NCI-H69 (cell line): ENCODE measurements around the gene PDK1.
"Not testable (repeated sequence)": the region's sequence is repeated elsewhere in the genome, so short reads cannot be mapped to it uniquely, and the experiment has no call there.

ENCODE experiments used
- DNase-seq: peaks from one replicate; lab custom pipeline; 2025; lab: John Stamatoyannopoulos, UW

Gene PDK1

DNA sequence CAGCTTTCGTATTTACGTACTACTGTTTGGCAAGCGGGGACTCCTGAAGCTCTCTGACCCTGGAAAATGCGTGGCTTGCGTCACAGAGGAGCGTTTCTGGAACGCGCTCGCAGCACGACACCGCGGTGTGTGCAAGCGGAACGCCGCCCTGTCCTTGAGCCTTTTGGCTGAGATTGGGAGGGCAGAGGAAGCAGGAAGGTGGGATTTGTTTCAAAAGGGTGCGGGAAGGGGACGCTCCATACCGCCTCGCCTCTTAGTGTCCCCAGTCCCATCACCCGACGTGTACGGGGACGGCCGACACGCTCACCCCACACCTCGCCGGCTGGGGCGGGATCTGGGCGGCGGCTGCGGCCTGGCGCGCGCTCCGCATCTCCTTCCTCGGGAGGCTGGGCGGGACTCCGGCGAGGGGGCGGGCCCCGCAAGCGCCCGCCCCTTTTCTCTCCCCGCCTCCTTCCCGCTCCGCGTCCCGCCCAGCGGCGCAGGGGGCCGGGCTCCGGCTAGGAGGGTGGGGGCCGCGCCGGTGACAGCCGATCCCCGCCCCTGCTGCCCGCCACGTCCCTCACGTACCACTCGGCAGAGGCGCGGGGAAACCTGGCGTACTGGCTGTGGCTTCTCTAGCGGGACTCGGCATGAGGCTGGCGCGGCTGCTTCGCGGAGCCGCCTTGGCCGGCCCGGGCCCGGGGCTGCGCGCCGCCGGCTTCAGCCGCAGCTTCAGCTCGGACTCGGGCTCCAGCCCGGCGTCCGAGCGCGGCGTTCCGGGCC, at the start of gene PDK1:
Gene PDK1, plus strand, starts transcription at position 569 of the 762 bp plus-strand sequence. Its CDS starts 61 bp downstream, at position 630.
- DNase-seq, result peak; percentile 91

- no peak for DNase-seq
Measured at GRCh38 chr2:172507199-172507598, 48.7 kb upstream of the PDK1 start.

- no peak for DNase-seq
Measured at GRCh38 chr2:172510088-172510487, 45.8 kb upstream of the PDK1 start.

GRCh38 chr2:172510548-172510947, 45.3 kb upstream of the PDK1 start:
- no peak for DNase-seq

DNA sequence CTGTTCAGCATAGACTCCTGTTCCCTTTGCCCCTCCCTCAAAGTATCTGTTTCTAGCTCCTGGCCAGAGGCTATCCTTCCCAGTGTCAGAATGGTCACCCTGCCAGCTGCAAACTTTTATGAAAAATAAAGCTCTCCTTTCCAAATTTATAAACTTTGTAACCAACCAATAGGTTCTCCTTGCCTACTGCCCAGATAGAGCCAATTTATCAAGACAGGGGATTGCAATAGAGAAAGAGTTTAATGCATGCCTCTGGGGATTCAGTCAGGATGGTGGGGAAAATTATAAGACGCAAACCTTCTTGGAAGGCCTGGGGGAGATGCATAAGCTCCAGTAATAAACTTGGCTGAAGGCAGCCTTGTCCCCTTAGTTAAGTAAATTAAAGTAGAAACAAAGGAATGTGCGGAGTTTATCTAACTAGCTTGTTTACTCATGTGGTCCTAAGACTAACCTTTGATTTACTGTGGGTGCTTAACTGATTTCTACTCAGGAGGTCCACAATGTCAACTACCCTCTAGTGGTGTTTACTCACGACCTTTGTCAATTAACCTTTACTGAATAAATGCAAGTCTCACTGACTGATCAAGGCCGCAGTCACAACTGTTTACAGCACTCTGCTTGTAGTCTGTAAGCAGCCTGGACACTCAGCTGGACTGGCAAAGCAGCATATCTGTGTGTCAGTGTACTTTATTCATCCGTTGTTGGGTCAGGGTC, 42.9 kb upstream of the PDK1 start:
- no peak for DNase-seq

DNA sequence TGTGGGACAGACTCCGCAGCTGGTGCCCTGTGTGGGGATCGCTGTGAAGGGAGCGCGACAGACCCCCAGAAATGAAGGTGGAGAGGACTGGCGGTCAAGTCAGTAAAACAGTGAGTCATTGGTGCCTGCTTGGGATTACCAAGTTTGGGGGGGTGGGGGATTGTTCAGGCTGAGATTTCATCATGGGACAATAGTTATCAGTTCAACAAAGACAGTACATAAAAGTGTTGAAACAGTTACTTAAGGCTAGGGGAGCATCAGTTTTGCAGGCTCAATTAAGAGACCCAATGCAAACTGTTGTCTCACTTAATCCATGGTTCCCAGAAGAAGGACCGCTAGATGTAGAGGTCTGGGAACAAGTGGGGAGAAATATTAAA, 42.4 kb upstream of the PDK1 start:
- no peak for DNase-seq

DNA sequence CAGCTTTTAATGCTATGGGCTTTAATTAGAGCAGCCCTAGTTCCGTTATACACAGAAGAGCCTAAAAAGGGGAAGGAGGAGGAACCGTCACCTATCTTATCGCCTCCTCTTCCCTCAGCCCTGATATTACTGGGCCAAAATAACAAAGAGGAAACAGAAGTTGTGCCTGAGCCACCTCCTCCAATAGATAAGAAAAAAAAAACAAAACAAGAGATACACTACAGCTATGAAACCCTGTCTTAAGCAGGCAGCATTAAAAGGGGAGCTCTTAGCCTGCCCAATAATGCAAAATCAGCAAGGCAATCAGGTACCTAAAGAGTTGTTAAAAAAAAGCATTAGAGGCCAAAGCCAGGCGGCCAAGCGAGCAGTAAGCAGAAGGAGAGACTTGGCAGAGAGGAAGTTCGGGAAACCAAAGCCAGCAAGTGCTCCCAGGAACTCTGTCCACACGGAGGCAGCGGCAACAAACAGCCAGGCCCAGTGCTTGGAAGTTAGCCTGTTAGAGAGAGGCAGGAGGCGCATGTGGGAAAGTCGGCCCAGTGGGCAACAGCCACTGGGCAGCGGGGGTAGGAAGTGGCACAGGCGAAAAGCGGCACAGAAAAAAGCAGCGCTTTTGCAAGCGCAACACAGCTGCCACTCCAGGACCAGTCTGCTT, 41.8 kb upstream of the PDK1 start:
- DNase-seq, result no peak

DNA sequence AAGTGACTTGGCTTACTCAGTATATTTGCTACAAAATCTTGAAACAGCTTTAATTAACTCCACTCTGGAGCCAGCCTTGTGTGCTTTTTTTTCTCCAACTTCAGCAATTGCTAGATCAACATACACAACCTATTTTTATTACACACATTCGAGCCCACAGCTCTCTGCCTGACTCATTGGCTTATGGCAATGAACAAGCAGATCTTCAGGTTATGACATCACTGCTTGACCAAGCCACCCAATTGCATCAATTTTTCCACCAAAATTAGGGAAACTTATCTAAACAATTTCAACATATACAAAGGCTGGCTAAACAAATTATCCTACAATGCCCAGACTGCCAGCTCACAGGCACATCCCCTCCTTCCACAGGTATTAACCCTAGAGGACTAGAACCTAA, 39.6 kb upstream of the PDK1 start:
- DNase-seq, result no peak

GRCh38 chr2:172518995-172519394, 36.9 kb upstream of the PDK1 start:
- DNase-seq, result no peak

DNA sequence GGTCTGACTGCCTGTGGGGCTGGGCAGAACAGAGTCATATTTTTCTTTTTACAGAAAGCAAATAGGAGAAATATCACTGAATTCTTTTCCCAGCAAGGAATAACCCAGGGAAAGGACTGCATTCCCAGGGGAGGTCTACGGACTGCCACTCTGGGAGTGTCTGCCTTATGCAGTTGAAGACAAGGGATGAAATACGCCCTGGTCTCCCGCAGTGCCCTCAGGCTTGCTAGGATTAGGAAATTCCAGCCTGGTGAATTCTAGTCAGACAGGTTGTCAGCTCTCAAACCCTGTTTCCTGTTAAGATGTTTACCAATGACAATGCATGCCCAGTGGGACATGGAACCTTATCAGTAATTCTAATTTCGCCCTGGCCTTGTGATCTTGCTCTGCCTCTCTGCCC, 30.3 kb upstream of the PDK1 start:
- peak; percentile 2 for DNase-seq

DNA sequence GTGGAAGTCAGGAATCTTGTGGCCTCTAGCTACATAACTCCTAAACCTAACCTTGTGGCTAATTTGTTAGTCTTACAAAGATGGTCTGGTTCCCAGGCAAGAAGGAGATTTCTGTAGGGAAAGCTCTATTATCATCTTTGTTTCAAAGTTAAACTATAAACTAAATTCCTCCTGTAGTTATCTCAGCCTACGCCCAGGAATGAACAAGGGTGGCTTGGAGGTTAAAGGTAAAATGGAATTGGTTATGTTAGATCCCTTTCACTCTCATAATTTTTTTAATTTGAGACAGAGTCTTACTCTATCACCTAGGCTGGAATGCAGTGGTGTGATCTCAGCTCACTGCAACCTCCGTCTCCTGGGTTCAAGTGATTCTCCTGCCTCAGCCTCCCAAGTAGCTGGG, 24.6 kb upstream of the PDK1 start:
- no peak for DNase-seq

- not testable (repeated sequence) for DNase-seq
Measured at GRCh38 chr2:172532461-172532860, 23.4 kb upstream of the PDK1 start.

- no peak for DNase-seq
Measured at GRCh38 chr2:172533687-172534086, 22.2 kb upstream of the PDK1 start.

DNA sequence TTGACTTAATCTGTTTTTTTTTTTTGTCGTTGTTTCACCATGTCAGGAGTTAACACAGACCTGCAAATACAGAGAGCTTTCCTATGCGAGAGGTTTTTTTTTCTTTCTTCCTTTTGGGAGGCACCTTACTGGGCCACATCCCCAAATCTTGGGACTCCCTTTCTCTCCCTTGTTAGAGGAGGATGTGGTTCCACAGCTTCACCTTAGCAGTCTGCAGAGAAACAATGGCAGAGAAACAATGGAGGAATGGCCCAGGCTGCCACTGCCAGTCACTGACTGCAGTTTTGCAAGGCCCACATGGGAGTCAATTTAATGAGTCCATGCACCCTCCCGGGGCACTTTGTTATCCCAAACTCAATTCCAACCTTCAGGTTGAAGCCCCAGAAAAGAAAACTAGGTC, 20.8 kb upstream of the PDK1 start:
- DNase-seq, result no peak

DNA sequence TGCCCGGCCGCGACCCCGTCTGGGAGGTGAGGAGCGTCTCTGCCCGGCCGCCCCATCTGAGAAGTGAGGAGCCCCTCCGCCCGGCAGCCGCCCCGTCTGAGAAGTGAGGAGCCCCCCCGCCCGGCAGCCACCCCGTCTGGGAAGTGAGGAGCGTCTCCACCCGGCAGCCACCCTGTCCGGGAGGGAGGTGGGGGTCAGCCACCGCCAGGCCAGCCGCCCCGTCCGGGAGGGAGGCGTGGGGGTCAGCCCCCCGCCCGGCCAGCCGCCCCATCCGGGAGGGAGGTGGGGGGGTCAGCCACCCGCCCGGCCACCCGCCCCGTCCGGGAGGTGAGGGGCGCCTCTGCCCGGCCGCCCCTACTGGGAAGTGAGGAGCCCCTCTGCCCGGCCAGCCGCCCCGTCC, 18.0 kb upstream of the PDK1 start:
- DNase-seq, result not testable (repeated sequence)

DNA sequence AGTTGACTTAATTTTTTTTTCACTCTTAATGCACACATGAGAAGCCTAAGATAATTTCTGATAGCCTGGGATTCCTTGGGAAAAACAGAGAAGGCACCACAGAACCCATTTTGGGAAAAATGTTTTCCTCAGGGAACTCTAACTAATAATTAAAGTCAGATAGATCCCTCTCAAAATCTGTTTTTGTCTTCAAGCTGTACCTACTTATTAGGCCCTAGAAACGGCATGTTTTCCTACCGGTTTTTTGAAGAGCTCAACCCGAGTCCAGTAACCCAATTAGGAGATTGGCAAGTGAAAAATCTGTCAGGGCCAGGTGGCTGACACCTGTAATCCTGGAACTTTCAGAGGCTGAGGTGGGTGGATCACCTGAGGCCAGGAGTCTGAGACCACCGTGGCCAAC, 16.1 kb upstream of the PDK1 start:
- no peak for DNase-seq

DNA sequence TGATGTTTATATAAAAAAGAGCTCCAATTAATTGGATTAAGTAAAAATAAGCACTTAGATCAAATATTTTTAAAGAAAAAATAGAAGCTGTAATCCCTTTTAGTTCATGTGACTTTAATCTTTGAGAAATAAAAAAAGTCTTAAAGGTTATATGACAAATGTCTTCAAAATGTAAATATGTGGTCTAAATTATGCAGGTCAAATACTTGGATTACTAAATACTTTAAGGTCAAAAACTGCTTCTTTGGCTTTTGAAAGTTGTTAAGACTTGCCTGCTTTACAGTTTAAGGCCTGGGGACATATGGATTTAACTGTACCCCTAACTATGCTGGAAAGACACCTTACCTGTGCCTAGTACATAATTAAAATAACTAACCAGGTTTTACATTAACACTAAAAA, 15.5 kb upstream of the PDK1 start:
- no peak for DNase-seq

DNA sequence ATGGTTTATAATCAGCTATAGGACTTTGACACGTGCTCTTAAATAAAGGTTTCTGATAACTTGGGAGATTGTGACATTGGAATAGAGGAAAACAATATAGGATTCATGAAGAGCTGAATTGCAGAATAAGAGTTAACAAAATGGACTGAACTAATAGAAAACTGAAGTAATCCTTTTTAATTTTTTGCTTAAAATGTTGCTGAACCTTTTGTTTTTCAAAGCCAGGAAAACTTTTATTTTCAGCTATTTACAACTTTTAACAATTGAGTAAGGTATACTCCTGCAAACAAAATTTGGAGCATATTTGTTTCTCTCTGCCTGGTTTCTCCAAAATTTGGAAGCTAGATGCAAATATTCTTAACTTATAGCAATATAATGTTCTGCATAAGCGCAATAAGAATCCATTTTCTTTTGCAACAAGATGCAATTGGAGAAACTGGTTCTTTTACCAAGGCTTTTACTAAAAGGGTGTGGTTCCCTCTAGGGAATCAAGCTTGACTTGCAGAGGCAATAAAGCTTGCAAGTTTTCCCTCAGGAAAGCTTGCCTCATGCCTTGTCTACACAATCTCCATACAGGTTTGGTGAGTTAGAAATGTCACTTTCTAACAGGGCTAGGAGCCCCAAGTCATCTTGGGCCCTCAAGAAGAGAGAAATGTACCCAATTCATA, 10.3 kb upstream of the PDK1 start:
- DNase-seq, result peak; percentile 6

GRCh38 chr2:172549131-172549530, 6.8 kb upstream of the PDK1 start:
- no peak for DNase-seq

DNA sequence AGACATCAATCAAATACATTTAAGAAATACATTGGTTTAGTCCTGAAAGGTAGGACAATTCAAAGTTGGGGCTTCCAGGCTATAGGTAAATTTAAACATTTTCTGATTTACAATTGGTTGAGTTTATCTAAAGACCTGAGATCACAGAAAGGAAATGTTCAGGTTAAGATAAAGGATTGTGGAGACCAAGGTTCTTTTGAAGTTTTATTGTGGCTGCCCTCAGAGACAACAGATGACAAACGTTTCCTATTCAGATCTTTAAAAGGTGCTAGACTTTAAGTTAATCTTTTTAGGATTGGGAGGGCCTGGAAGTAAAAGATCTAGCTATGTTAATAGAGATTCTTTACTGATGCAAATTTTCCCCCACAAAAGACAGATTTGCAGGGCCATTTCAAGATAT, 6.1 kb upstream of the PDK1 start:
- not testable (repeated sequence) for DNase-seq

GRCh38 chr2:172550419-172550818, 5.5 kb upstream of the PDK1 start:
- DNase-seq, result no peak

- DNase-seq, result no peak
Measured at GRCh38 chr2:172551271-172551670, 4.6 kb upstream of the PDK1 start.
